Endothelial cell of umbilical vein (primary cell): ENCODE measurements around the gene THRSP.
"Not testable (repeated sequence)": the region's sequence is repeated elsewhere in the genome, so short reads cannot be mapped to it uniquely, and the experiment has no call there.

Experiments used
- CTCF ChIP-seq, 2 donors: IDR thresholded peaks; 1 replicate in 1 of 2; 2 replicates in 1 of 2; pipeline ENCODE4 v1.5.1; 2011; ENCODE audit warnings: low read length in 2 of 2, mild to moderate bottlenecking in 2 of 2, moderate library complexity in 2 of 2, control low read depth in 1 of 2, inconsistent platforms in 1 of 2, low read depth in 1 of 2; ENCODE audit not compliant: insufficient read depth in 1 of 2; ENCODE audit errors: extremely low read depth in 1 of 2
- EZH2 ChIP-seq: IDR thresholded peaks from 2 replicates; pipeline ENCODE4 v1.6.1; 2012; ENCODE audit warnings: borderline replicate concordance, low read depth, mild to moderate bottlenecking, moderate library complexity, low read length, inconsistent platforms; ENCODE audit not compliant: severe bottlenecking
- MYC ChIP-seq: IDR thresholded peaks from one replicate; pipeline ENCODE4 v1.6.1; 2011; ENCODE audit warnings: mild to moderate bottlenecking, low read depth, low read length
- POLR2A ChIP-seq: IDR thresholded peaks from 2 replicates; pipeline ENCODE4 v1.6.1; 2012; ENCODE audit warnings: low read depth, mild to moderate bottlenecking, control low read depth, low read length

GRCh38 chr11:78084506-78084905 lies 20.8 kb downstream of the THRSP start:
- TF ChIP-seq EZH2; CTCF (IDR thresholded peaks at IDR 0.05; ENCODE audit: extremely low read depth in 1 of 2, insufficient read depth in 1 of 2, low read depth in 1 of 2, low read length in 2 of 2); POLR2A; MYC: not testable (repeated sequence)
